ENCODE data around the gene ERCC5. TPM values are rescaled to one million over a fixed set of nuclear protein-coding genes. Genes with fewer than 3 reads are reported as not detected.

ERCC5 gene
- 33.6 and 41.7 TPM in 2 replicates for total RNA-seq

DNA sequence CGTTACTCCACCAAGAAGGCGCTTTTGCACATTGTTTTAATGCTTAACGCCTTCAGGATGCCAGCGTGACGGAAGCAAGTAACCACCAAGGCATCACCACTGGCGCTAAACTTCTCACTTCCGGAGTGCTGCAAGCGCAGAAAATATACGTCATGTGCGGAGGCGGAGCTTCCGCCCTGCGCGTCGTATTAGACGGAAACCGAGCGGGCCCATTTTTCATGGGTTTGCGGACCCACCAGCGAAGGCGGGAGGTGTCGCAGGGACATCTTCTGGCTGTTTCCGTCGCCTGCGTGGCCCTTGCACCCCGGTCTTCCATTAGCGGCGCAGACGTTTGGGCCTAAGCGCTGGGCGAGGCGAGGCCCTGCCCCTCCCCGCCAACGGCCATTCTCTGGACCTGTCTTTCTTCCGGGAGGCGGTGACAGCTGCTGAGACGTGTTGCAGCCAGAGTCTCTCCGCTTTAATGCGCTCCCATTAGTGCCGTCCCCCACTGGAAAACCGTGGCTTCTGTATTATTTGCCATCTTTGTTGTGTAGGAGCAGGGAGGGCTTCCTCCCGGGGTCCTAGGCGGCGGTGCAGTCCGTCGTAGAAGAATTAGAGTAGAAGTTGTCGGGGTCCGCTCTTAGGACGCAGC lies at the start of gene ERCC5:
TSS of gene ERCC5 (plus strand) at position 403 of the 631 bp plus-strand sequence. CDS start 235 bp downstream, outside the sequence.

DNA sequence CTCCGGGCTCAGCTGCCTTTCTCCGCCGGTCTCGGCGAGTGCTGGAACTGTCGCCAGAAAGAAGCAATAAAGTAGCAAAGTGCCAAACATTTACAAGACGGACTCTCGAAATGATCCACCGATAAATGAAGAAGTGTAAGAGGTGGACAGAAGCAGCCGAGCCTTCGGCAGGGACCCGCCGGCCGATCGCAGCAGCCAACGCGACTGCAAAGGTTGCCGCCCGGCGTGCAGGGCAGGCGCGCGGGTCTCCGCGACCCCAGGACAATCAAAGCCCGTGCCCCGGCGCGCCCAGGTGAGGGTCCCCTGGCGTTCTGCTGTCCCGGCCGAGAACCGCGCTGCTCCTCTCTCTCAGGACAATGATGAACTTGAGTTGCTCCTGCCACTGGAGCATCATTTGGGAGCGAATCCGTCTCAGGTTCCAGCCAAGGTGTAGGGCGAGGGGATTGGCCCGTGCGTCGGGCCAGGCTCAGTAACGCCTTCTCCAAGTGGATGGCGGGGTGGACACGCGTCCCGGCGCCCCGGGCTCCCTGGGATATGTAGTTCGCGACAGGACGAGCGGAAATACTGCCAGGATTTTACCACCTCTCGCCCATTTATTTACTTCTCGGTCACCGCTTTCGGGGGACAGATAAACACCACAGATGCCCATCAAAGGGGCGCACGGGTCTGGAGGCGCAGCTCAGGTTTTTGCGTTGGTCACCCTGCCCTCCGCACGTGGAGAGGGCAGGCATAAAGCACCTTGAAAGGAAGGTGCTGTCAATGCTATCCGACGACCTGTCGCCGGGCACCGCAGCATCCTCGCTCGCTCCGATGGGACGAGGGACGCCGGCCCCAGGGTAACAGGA lies 47.0 kb upstream of the ERCC5 start, which contains the start of the genes BIVM and POGLUT2:
TSS of gene BIVM (plus strand) at position 539 of the 845 bp plus-strand sequence. CDS start 8,149 bp downstream, outside the sequence.
TSS of gene POGLUT2 (minus strand) at position 396 of the 845 bp plus-strand sequence. CDS start at position 90, 306 bp downstream.

Other genes with a start within 250 kb of the ERCC5 start
- 27.1 and 28.5 TPM in 2 replicates for gene TPP2, start 249.0 kb upstream of the ERCC5 start, total RNA-seq
- gene METTL21C, start 151.0 kb upstream of the ERCC5 start, total RNA-seq, result 1.4 TPM in 1 of 2 replicates, not detected in the other
- gene TEX30, start 72.2 kb upstream of the ERCC5 start, total RNA-seq, result 4.2 and 5.7 TPM in 2 replicates
- gene POGLUT2, start 47.1 kb upstream of the ERCC5 start, total RNA-seq, result 26.6 and 40.6 TPM in 2 replicates
- 11.0 and 19.0 TPM in 2 replicates for gene BIVM, start 46.9 kb upstream of the ERCC5 start, total RNA-seq
- gene SLC10A2, start 220.4 kb downstream of the ERCC5 start, total RNA-seq, result not detected in 2 replicates